Panc1 (cell line): ENCODE results near the gene LRFN2. TPM values are rescaled to one million over a fixed set of nuclear protein-coding genes. Genes with fewer than 3 reads are reported as not detected.

ENCODE experiments used
- ATAC-seq: fragments of 200-7000 bp; cut with Tn5 transposase; 2 replicates; pipeline ENCODE4 v1.9.1; 2020; ENCODE audit warnings: mild to moderate bottlenecking, moderate library complexity
- BruUV-seq: library from RNA; stranded (reverse); fragments of 400-500 nt; replicated peaks from 2 replicates; lab custom pipeline; 2021; lab: Mats Ljungman, UMichigan
- CTCF ChIA-PET: fragments of 300-600 bp; sonication (Branson Sonifier 250); formaldehyde crosslinking; loops from one replicate; lab custom pipeline; 2022; ENCODE audit warnings: antibody characterized with exemption; lab: Charles Lee
- POLR2A ChIA-PET: fragments of 300-600 bp; sonication (Branson Sonifier 250); formaldehyde crosslinking; loops from one replicate; lab custom pipeline; 2022; ENCODE audit warnings: antibody characterized with exemption; lab: Charles Lee
- DNase-seq: peaks from one replicate; pipeline ENCODE4 v3.0.0-alpha.2; 2010; ENCODE audit warnings: low read depth, low spot score
- H3K27ac ChIP-seq: 2 replicates; pipeline ENCODE4 v1.5.1; 2011; ENCODE audit warnings: mild to moderate bottlenecking, low read length, inconsistent platforms
- H3K27me3 ChIP-seq: fragments of 200-500 bp; sonication (Bioruptor generic); 2 replicates; pipeline ENCODE4 v1.6.0; 2014; ENCODE audit warnings: low read length, inconsistent platforms; ENCODE audit not compliant: control insufficient read depth, insufficient read depth
- H3K36me3 ChIP-seq: fragments of 200-500 bp; sonication (Bioruptor generic); 2 replicates; pipeline ENCODE4 v1.5.1; 2014; ENCODE audit warnings: inconsistent platforms, mild to moderate bottlenecking, low read length, moderate library complexity; ENCODE audit not compliant: control insufficient read depth, insufficient read depth
- H3K4me1 ChIP-seq: 2 replicates; pipeline ENCODE4 v1.5.1; 2011; ENCODE audit warnings: inconsistent platforms, mild to moderate bottlenecking, low read length, moderate library complexity; ENCODE audit not compliant: control insufficient read depth, insufficient read depth
- H3K4me3 ChIP-seq, 2 experiments: 2 replicates each; pipeline ENCODE4 v1.5.1; 2011 to 2012; ENCODE audit warnings: low read depth in 2 of 2, low read length in 2 of 2, mild to moderate bottlenecking in 2 of 2, inconsistent platforms in 1 of 2, moderate library complexity in 1 of 2
- H3K9me3 ChIP-seq: fragments of 200-500 bp; sonication (Bioruptor generic); 2 replicates; pipeline ENCODE4 v1.5.1; 2014; ENCODE audit warnings: low read depth, mild to moderate bottlenecking, inconsistent platforms, low read length, moderate library complexity; ENCODE audit not compliant: control insufficient read depth, insufficient read depth
- POLR2AphosphoS5 ChIP-seq: IDR thresholded peaks from 2 replicates; pipeline ENCODE4 v1.6.1; 2012; ENCODE audit warnings: mild to moderate bottlenecking, low read depth, low read length, moderate library complexity
- REST ChIP-seq, 2 experiments: IDR thresholded peaks; 2 replicates each; pipeline ENCODE4 v1.6.1; 2011 to 2012; ENCODE audit warnings: low read depth in 2 of 2, control low read depth in 1 of 2, low read length in 1 of 2, mild to moderate bottlenecking in 1 of 2, moderate library complexity in 1 of 2; ENCODE audit not compliant: insufficient read depth in 1 of 2
- SIN3A ChIP-seq: IDR thresholded peaks from 2 replicates; pipeline ENCODE4 v1.6.1; 2012; ENCODE audit warnings: low read depth, mild to moderate bottlenecking, low read length, moderate library complexity, borderline replicate concordance; ENCODE audit not compliant: insufficient read depth
- TCF7L2 ChIP-seq: IDR thresholded peaks from 2 replicates; pipeline ENCODE4 v1.6.1; 2011; ENCODE audit warnings: mild to moderate bottlenecking, low read depth, low read length, inconsistent platforms
- in situ Hi-C: cut with HindIII; loops from 2 replicates; pipeline ENCODE4 v1.10.0; 2016; ENCODE audit warnings: low sequenced_read_pairs, low pct_unique_long_range_greater_than_20kb
- intact Hi-C: fragments of 100-400 bp; cut with micrococcal nuclease; formaldehyde crosslinking; loops from one replicate; pipeline ENCODE4 v1.10.0; 2022; ENCODE audit not compliant: unreplicated experiment
- total RNA-seq: library from RNA; stranded (reverse); gene quantifications from one replicate; pipeline ENCODE4 v1.2.1, GENCODE V29; 2021; ENCODE audit not compliant: unreplicated experiment
- TF ChIP-seq, protein P1 (sequence below): fragments of 450-650 bp; IDR thresholded peaks from 2 replicates; pipeline ENCODE4 v1.5.1; 2017; ENCODE audit warnings: mild to moderate bottlenecking

LRFN2 gene
- total RNA-seq, 1 experiment from 2014 or later: 0.05 TPM

DNA sequence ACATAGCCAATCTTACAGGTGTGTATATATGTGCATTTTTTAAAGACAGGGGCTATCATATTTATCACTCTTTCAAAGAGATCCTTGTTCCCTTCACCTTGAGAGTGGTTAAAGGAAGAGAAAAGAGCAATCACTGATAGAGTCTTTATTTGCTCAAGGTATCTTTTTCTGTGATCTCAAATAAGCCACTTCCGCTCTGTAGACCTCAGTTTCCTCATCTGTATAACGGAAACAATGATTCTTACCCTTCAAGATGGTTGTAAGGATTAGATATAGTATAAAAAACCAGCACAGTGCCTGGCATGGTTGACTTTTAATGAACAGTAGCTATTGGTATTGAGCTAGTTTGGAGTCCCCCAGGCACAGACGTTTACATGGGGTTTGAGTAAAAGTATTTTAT is 10.1 kb upstream of the LRFN2 start:
- ATAC-seq (no peak), DNase-seq (no peak)
- ChIA-PET CTCF (no interaction called here), POLR2A (no interaction called here)
- H3K27me3 ChIP-seq: peaks cover 9% of the 10 kb centered on the region
- TF ChIP-seq POLR2AphosphoS5 (no peak), SIN3A (no peak), TCF7L2 (no peak), REST (IDR thresholded peaks at IDR 0.05; ENCODE audit: insufficient read depth in 1 of 2, low read depth in 2 of 2, low read length in 1 of 2) (no peak)
- TF ChIP-seq, protein P1, sequence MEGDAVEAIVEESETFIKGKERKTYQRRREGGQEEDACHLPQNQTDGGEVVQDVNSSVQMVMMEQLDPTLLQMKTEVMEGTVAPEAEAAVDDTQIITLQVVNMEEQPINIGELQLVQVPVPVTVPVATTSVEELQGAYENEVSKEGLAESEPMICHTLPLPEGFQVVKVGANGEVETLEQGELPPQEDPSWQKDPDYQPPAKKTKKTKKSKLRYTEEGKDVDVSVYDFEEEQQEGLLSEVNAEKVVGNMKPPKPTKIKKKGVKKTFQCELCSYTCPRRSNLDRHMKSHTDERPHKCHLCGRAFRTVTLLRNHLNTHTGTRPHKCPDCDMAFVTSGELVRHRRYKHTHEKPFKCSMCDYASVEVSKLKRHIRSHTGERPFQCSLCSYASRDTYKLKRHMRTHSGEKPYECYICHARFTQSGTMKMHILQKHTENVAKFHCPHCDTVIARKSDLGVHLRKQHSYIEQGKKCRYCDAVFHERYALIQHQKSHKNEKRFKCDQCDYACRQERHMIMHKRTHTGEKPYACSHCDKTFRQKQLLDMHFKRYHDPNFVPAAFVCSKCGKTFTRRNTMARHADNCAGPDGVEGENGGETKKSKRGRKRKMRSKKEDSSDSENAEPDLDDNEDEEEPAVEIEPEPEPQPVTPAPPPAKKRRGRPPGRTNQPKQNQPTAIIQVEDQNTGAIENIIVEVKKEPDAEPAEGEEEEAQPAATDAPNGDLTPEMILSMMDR: no peak
- intact Hi-C loops: no loop called here
- H3K27ac ChIP-seq: no peak overlapping the region
- BruUV-seq: no TSS peak
- H3K36me3 ChIP-seq: no peaks in the 10 kb centered on the region
- no peaks in the 10 kb centered on the region for H3K9me3 ChIP-seq
- H3K4me1 ChIP-seq: no peaks in the 10 kb centered on the region
- in situ Hi-C loops: no loop called here
- H3K4me3 ChIP-seq: no peak overlapping the region

GRCh38 chr6:40588480-40588879 is 1.3 kb upstream of the LRFN2 start:
- Histone ChIP-seq H3K36me3 (no peaks in the 10 kb centered on the region), H3K27ac (no peak overlapping the region), H3K4me3 (no peak overlapping the region), H3K4me1 (peaks cover 5% of the 10 kb centered on the region; the same call in 1 of the 2 replicates), H3K9me3 (no peaks in the 10 kb centered on the region), H3K27me3 (peaks cover 12% of the 10 kb centered on the region)
- no TSS peak for BruUV-seq
- no peak for DNase-seq
- ChIA-PET POLR2A (no interaction called here), CTCF (no interaction called here)
- in situ Hi-C loops (no loop called here), intact Hi-C loops (no loop called here)
- TF ChIP-seq, protein P1: no peak
- TF ChIP-seq POLR2AphosphoS5 (no peak), TCF7L2 (no peak)
- no peak for ATAC-seq
